ENCODE data around the gene RBCK1. TPM values are rescaled to one million over a fixed set of nuclear protein-coding genes. Genes with fewer than 3 reads are reported as not detected.

Gene RBCK1
- polyA plus RNA-seq, 3 donors: 66.8 to 110 (median 70.8) TPM

DNA sequence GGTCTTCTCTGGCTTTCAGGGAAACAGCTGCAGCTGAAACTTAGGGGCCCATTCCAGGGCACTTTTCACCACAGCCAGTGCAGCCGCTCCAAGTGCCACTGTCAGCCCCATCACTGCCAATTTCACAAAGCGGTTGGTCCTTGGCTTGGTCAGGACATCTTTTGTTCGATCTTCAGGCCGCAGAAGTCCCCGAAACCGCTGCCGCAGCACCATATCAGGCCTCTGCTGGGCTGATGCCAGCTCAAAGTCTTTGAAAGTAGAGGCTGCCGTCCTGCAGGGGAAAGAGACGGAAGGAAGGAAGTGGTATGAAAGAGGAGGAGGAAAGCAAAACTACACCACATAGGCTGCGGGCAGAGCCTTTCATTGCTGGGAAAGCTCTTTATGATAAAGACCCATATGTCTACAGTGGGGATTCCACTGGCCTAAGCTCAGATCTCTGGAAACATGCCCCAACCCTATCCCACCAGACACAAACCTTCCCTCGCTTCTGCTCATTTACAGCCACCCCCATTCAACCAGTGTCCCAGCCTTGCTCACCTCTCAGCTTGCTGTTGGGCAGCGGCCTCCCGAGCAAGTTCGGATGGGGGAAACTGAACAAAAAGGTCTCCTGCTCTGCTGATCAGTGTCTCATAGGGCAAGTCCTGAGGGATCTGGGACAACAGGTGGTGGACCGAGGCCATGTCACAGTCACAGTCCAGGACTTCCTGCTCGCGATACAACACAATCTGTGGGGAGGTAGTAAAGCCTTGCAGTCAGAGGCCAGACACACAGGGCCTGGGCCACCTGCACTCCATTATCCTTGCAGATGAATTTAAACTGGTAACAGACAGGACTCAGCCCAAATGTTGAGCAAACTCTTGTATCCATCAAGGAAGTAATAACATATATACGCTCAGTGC is 30.7 kb downstream of the RBCK1 start:
- Mint-ChIP-seq H3K36me3 (peaks cover 64 to 90% of the 10 kb centered on the region in 2 donors), H3K27me3 (ENCODE audit: low read depth in 3 of 3) (peaks cover 0 to 2% (median 1%) of the 10 kb centered on the region in 3 donors), H3K4me3 (peak overlapping the region; percentile 56 to 64), H3K27ac (peak overlapping the region in 5 of 7 donors; percentile 33 to 79 (median 74)), H3K4me1 (peaks cover 29% of the 10 kb centered on the region), H3K9me3 (no peaks in the 10 kb centered on the region)
- Histone ChIP-seq H3K27me3 (ENCODE audit: control insufficient read depth in 2 of 2, insufficient read depth in 2 of 2, low read length in 2 of 2) (no peaks in the 10 kb centered on the region), H3K79me2 (ENCODE audit: insufficient read depth, low read length) (no peaks in the 10 kb centered on the region), H3K9ac (ENCODE audit: insufficient read depth, low read length, poor library complexity, severe bottlenecking) (peak overlapping the region; percentile 22), H2AFZ (ENCODE audit: insufficient read depth, low read depth, low read length, poor library complexity, severe bottlenecking) (no peak overlapping the region), H3K4me2 (replicated peaks; ENCODE audit: extremely low read depth, low read length, poor library complexity, severe bottlenecking) (peak overlapping the region; percentile 33), H3K4me1 (ENCODE audit: control insufficient read depth in 1 of 2, insufficient read depth in 2 of 2, low read length in 2 of 2) (peaks cover 19 to 20% of the 10 kb centered on the region in 2 donors), H3K27ac (ENCODE audit: low read depth in 1 of 2, low read length in 2 of 2) (peak overlapping the region; percentile 26 to 46), H3K36me3 (replicated peaks in 1 of 2; ENCODE audit: control insufficient read depth in 1 of 2, insufficient read depth in 2 of 2, low read length in 2 of 2) (peaks cover 60 to 87% of the 10 kb centered on the region in 2 donors), H4K20me1 (ENCODE audit: insufficient read depth, low read length) (peaks cover 16% of the 10 kb centered on the region), H3K9me3 (replicated peaks in 1 of 2; ENCODE audit: control insufficient read depth in 1 of 2, insufficient read depth in 1 of 2, low read length in 2 of 2) (no peaks in the 10 kb centered on the region), H3K4me3 (replicated peaks in 1 of 3; ENCODE audit: low read depth in 2 of 3, low read length in 3 of 3) (peak overlapping the region in 1 of 3 experiments; percentile 34)
- WGBS (ENCODE audit: insufficient coverage): 14% methylated on average over 6 of the region's 18 CpGs
- intact Hi-C loops (cut with micrococcal nuclease): loop anchor here in 1 of 2 donors (10.0 kb wide), 1 partner anchor 46 kb away; no protein-coding TSS in a partner anchor
- DNase-seq: no peak
- TF ChIP-seq, protein P1, sequence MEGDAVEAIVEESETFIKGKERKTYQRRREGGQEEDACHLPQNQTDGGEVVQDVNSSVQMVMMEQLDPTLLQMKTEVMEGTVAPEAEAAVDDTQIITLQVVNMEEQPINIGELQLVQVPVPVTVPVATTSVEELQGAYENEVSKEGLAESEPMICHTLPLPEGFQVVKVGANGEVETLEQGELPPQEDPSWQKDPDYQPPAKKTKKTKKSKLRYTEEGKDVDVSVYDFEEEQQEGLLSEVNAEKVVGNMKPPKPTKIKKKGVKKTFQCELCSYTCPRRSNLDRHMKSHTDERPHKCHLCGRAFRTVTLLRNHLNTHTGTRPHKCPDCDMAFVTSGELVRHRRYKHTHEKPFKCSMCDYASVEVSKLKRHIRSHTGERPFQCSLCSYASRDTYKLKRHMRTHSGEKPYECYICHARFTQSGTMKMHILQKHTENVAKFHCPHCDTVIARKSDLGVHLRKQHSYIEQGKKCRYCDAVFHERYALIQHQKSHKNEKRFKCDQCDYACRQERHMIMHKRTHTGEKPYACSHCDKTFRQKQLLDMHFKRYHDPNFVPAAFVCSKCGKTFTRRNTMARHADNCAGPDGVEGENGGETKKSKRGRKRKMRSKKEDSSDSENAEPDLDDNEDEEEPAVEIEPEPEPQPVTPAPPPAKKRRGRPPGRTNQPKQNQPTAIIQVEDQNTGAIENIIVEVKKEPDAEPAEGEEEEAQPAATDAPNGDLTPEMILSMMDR (IDR thresholded peaks at IDR 0.05): no peak

DNA sequence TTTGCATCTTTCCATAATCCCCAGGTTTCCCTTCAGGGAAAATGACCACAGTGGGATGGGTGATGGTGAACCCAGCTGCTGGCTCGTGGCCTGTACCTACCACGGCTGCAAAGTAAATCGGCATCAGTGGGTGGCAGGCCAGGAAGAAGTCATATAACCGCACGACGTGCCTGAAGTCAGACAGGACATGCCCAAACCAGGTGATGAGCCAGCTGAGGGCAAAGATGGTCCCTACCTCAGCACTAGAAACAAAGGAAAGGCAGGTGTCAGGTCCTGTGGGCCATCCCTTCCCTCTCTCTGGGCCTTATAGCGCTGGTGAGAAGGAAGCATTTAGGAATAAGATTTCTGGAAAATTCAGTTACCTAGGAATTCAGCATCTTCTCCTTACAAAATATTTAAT is 32.0 kb downstream of the RBCK1 start:
- Mint-ChIP-seq H3K36me3 (peaks cover 70 to 90% of the 10 kb centered on the region in 2 donors), H3K27ac (no peak overlapping the region), H3K4me1 (peaks cover 29% of the 10 kb centered on the region), H3K9me3 (no peaks in the 10 kb centered on the region), H3K27me3 (ENCODE audit: low read depth in 3 of 3) (peaks cover 0 to 1% (median 0%) of the 10 kb centered on the region in 3 donors), H3K4me3 (no peak overlapping the region)
- 90% methylated on average over 6 of the region's 7 CpGs for WGBS (ENCODE audit: insufficient coverage)
- H3K27me3 ChIP-seq (ENCODE audit: control insufficient read depth in 2 of 2, insufficient read depth in 2 of 2, low read length in 2 of 2): no peaks in the 10 kb centered on the region
- TF ChIP-seq, protein P1 (IDR thresholded peaks at IDR 0.05): no peak
- H3K9ac ChIP-seq (ENCODE audit: insufficient read depth, low read length, poor library complexity, severe bottlenecking): no peak overlapping the region
- H3K4me3 ChIP-seq (replicated peaks in 1 of 3; ENCODE audit: low read depth in 2 of 3, low read length in 3 of 3): no peak overlapping the region
- peaks cover under 1% of the 10 kb centered on the region for H3K79me2 ChIP-seq (ENCODE audit: insufficient read depth, low read length)
- DNase-seq: no peak
- no peak overlapping the region for H3K27ac ChIP-seq (ENCODE audit: low read depth in 1 of 2, low read length in 2 of 2)
- peaks cover 68 to 94% of the 10 kb centered on the region in 2 donors for H3K36me3 ChIP-seq (replicated peaks in 1 of 2; ENCODE audit: control insufficient read depth in 1 of 2, insufficient read depth in 2 of 2, low read length in 2 of 2)
- no peak overlapping the region for H3K4me2 ChIP-seq (replicated peaks; ENCODE audit: extremely low read depth, low read length, poor library complexity, severe bottlenecking)
- no peak overlapping the region for H2AFZ ChIP-seq (ENCODE audit: insufficient read depth, low read depth, low read length, poor library complexity, severe bottlenecking)
- H4K20me1 ChIP-seq (ENCODE audit: insufficient read depth, low read length): peaks cover 23% of the 10 kb centered on the region
- no peaks in the 10 kb centered on the region for H3K9me3 ChIP-seq (replicated peaks in 1 of 2; ENCODE audit: control insufficient read depth in 1 of 2, insufficient read depth in 1 of 2, low read length in 2 of 2)
- intact Hi-C loops (cut with micrococcal nuclease): no loop called here
- H3K4me1 ChIP-seq (ENCODE audit: control insufficient read depth in 1 of 2, insufficient read depth in 2 of 2, low read length in 2 of 2): peaks cover 19 to 20% of the 10 kb centered on the region in 2 donors

Measured in CD14-positive monocyte (primary cell).